WERI-Rb-1 (cell line): ENCODE measurements around the gene EXOSC5.

Experiments used
- DNase-seq: peaks from one replicate; pipeline ENCODE4 v3.0.0-alpha.2; 2020
- H3K27ac ChIP-seq: fragments of 250-450 bp; sonication (Bioruptor Pico); 2 replicates; pipeline ENCODE4 v1.5.1; 2020; ENCODE audit warnings: mild to moderate bottlenecking, moderate library complexity
- H3K27me3 ChIP-seq: fragments of 250-450 bp; sonication (Bioruptor Pico); 2 replicates; pipeline ENCODE4 v1.5.1; 2021; ENCODE audit warnings: mild to moderate bottlenecking, low read depth, moderate library complexity; ENCODE audit not compliant: insufficient read depth, severe bottlenecking
- H3K36me3 ChIP-seq: fragments of 250-450 bp; sonication (Bioruptor Pico); 2 replicates; pipeline ENCODE4 v1.5.1; 2020; ENCODE audit warnings: mild to moderate bottlenecking, moderate library complexity
- H3K4me3 ChIP-seq: 2 replicates; pipeline ENCODE4 v1.5.1; 2011; ENCODE audit warnings: low read depth, mild to moderate bottlenecking, control low read depth, low read length
- H3K9me3 ChIP-seq: fragments of 250-450 bp; sonication (Bioruptor Pico); 2 replicates; pipeline ENCODE4 v1.5.1; 2021; ENCODE audit warnings: mild to moderate bottlenecking, moderate library complexity; ENCODE audit not compliant: severe bottlenecking
- CTCF ChIP-seq: IDR thresholded peaks from 2 replicates; pipeline ENCODE4 v1.5.1; 2011; ENCODE audit warnings: low read depth, mild to moderate bottlenecking, control low read depth, inconsistent platforms, low read length

The EXOSC5 gene

DNA sequence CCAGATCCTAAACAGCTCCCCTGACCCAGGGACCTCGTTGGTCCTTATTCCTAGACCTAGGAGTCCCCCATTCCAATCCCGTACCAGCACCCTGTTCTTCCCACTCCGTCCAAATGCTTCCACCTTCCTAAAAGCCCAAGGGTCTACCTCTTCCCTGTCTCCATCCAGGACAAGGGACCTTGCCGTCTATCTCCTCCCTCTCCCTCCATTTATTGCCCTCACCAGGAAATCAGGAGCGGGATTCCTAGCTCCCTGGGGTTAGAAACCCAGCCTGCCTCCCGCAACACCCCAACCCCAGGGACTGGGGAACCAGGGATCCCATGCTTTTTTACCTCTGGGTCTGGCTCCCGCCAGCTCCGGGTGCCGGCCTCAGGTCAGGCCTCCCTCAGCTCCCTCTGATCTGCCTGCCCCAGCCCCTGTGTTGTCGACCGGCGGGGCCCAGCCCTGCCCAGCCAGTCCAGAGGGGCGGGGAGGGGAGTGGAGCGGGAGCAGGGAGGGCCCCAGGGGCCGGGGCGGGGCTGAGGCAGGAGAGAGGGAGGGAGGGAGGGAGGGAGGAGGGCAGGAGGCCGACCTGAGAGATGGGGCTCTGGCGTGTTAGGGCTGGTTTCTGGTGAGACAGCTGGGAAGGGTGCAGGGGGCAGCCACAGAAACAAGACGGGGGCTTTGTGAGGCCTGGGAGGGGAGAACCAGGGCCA lies 29.9 kb upstream of the EXOSC5 start, which contains the start of gene B3GNT8:
B3GNT8 (minus strand) TSS at position 423 of the 695 bp plus-strand sequence. CDS start 596 bp downstream, outside the sequence.
- peak; percentile 88 for DNase-seq
- Histone ChIP-seq H3K27ac (peak within 1 kb of the TSS; percentile 77), H3K36me3 (peaks cover 21% of the 10 kb centered on the region), H3K27me3 (no peaks in the 10 kb centered on the region), H3K4me3 (peak within 1 kb of the TSS; percentile 29), H3K9me3 (no peaks in the 10 kb centered on the region)
- TF ChIP-seq CTCF, result no peak

DNA sequence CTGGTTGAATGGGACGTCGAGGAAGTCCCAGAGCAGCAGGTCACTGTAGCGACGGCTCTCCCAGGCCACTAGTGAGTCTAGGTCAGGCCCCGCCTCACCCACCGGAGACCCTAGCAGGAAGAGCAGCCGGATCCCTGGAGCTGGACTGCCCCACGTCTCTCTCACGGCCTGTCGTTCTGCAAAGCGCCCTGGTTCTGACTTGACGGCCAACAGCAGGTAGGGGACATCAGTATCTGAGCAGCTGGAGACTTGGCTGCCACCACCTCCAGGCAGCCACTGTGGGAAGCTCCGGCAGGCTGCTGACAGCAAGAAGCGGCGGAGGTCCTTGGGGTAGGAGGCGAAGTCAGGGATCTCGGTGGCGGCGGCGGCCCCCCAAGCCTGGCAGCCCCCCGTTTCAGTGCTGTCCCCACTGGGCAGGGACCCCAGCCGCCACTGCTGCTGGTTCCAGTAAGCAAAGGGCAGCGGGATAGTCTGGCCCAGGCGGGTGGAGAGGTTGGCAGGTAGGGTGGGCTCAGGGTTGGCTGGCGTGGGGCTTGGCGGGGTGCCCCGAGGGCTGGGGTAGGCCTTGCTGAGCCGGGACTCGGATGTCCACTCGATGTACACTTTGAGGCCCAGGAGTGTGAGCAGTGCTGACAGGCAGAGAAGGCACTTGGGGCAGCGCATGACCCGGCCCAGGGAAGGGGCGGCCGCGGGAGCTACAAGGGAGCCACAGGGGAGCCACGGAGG lies 29.1 kb upstream of the EXOSC5 start:
- Histone ChIP-seq H3K27me3 (no peaks in the 10 kb centered on the region), H3K27ac (peak overlapping the region; percentile 77), H3K4me3 (no peak overlapping the region), H3K36me3 (peaks cover 13% of the 10 kb centered on the region), H3K9me3 (no peaks in the 10 kb centered on the region)
- DNase-seq, result no peak
- no peak for TF ChIP-seq CTCF

GRCh38 chr19:41425174-41426115 lies 28.3 kb upstream of the EXOSC5 start:
- Histone ChIP-seq H3K27me3 (no peaks in the 10 kb centered on the region), H3K36me3 (peaks cover 13% of the 10 kb centered on the region), H3K9me3 (no peaks in the 10 kb centered on the region), H3K4me3 (no peak overlapping the region), H3K27ac (no peak overlapping the region)
- DNase-seq, result no peak
- TF ChIP-seq CTCF, result no peak

GRCh38 chr19:41424335-41425173 lies 27.4 kb upstream of the EXOSC5 start:
- peaks cover 19% of the 10 kb centered on the region for H3K36me3 ChIP-seq
- TF ChIP-seq CTCF, result no peak
- no peaks in the 10 kb centered on the region for H3K27me3 ChIP-seq
- no peak overlapping the region for H3K4me3 ChIP-seq
- DNase-seq, result no peak
- H3K27ac ChIP-seq, result no peak overlapping the region
- H3K9me3 ChIP-seq, result no peaks in the 10 kb centered on the region

DNA sequence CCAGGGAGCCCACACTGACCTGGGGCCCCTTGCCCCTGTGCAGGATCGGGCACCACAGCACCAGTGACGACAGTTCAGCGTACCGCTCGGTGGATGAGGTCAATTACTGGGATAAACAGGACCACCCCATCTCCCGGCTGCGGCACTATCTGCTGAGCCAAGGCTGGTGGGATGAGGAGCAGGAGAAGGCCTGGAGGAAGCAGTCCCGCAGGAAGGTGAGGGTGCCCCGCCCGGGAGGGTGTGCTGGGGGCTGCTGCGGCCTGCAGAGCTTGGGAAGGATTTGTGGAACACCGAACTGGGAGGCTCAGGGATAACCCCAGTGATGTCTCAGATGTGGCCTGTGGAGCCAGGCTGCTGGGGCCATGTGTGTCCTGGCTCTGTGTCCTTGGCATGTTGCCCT lies 25.8 kb upstream of the EXOSC5 start:
- H3K27ac ChIP-seq, result no peak overlapping the region

More for the DNA sequence above, 25.8 kb upstream of the EXOSC5 start:
- Histone ChIP-seq H3K9me3 (no peaks in the 10 kb centered on the region), H3K27me3 (no peaks in the 10 kb centered on the region), H3K36me3 (peaks cover 24% of the 10 kb centered on the region), H3K4me3 (no peak overlapping the region)
- TF ChIP-seq CTCF, result no peak
- DNase-seq, result no peak
